Stimulated activated CD8-positive, alpha-beta memory T cell treated with anti-CD3 and anti-CD28 coated beads, Interleukin-12 subunit alpha, Interleukin-12 subunit beta, amount 100 ng/mL, for 24 hours (primary cell): Measurements from ENCODE around the gene MPRIP.
A peak's percentile ranks its signal among the peaks of the same experiment; 100 is the strongest.

ENCODE experiments used
- DNase-seq: peaks from one replicate; pipeline ENCODE4 v3.0.0-alpha.2; 2020; ENCODE audit errors: extremely low read depth

Gene MPRIP

GRCh38 chr17:17232303-17232621, 190.0 kb downstream of the MPRIP start:
- no peak for DNase-seq

GRCh38 chr17:17235212-17236174, 193.2 kb downstream of the MPRIP start:
- no peak for DNase-seq

- no peak for DNase-seq
Observed at GRCh38 chr17:17236295-17237025, 194.2 kb downstream of the MPRIP start.

- peak; percentile 83 for DNase-seq
Observed at GRCh38 chr17:17237026-17237799, 195.0 kb downstream of the MPRIP start, which contains the start of gene FLCN. FLCN (minus strand) TSS chr17:17237168; CDS start chr17:17228137, 9,031 bp downstream.

GRCh38 chr17:17239832-17240231, 197.6 kb downstream of the MPRIP start:
- DNase-seq: no peak

- no peak for DNase-seq
Observed at GRCh38 chr17:17241656-17242055, 199.4 kb downstream of the MPRIP start.

- DNase-seq: no peak
Observed at GRCh38 chr17:17242246-17242645, 200.0 kb downstream of the MPRIP start.
